ENCODE data around the gene NDUFA7.

DNA sequence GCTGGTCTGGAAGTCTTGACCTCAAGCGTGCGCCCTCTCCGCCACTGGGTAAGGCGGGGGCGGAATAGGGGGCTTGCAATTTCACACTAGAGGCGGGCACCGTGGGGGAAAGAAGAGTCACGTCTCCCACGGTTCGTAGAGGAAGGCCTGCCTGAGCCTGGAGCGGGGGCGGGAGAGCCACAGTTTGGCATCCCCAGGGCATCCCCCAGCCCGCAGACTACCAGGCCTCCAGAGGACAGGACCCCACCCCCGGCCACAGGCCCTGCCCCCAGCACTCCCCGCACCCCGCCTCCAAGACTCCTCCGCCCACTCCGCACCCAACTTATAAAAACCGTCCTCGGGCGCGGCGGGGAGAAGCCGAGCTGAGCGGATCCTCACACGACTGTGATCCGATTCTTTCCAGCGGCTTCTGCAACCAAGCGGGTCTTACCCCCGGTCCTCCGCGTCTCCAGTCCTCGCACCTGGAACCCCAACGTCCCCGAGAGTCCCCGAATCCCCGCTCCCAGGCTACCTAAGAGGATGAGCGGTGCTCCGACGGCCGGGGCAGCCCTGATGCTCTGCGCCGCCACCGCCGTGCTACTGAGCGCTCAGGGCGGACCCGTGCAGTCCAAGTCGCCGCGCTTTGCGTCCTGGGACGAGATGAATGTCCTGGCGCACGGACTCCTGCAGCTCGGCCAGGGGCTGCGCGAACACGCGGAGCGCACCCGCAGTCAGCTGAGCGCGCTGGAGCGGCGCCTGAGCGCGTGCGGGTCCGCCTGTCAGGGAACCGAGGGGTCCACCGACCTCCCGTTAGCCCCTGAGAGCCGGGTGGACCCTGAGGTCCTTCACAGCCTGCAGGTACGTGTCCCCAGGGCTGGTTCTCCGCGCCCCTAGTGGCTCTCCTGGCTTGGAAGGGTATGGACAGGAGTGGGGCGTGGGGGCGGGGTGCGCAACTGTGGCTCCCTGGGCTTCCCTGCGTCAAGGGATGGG is 42.9 kb upstream of the NDUFA7 start, which contains the start of gene ANGPTL4:
- no peak for TF ChIP-seq CTCF (IDR thresholded peaks at IDR 0.05; ENCODE audit: insufficient read depth, low read depth, low read length)
- no peak for TF ChIP-seq EZH2 (IDR thresholded peaks at IDR 0.05; ENCODE audit: insufficient read depth, low read length)
